Pancreas (tissue), 10 donors: Measurements from ENCODE around the gene GPRC5A. TPM values are rescaled to one million over a fixed set of nuclear protein-coding genes. Genes with fewer than 3 reads are reported as not detected.

ENCODE experiments used
- ATAC-seq, 4 donors: fragments of 200-7000 bp; cut with Tn5 transposase; one replicate each; pipeline versions ENCODE4 v1.8.0 to v1.9.1; 2020; ENCODE audit warnings: mild to moderate bottlenecking in 4 of 4, moderate library complexity in 4 of 4
- DNase-seq, 6 donors: peaks; one replicate each; pipeline ENCODE4 v3.0.0-alpha.2; 2020
- FAIRE-seq: peaks from 2 replicates; lab custom pipeline; 2012; peaks lifted over from hg19 to GRCh38; lab: Jason Lieb, UNC
- H3K27ac ChIP-seq, 4 donors: fragments of 200-600 bp; sonication (generic); 1 replicate in 3 of 4; 2 replicates in 1 of 4; pipeline versions ENCODE4 v1.5.0 to v1.8.0; 2020
- H3K27me3 ChIP-seq, 4 donors: fragments of 200-600 bp; one replicate each; pipeline ENCODE4 v1.8.0; 2021
- H3K36me3 ChIP-seq, 3 donors: fragments of 200-600 bp; sonication (generic) in 1 of 3; one replicate each; pipeline versions ENCODE4 v1.5.0 to v1.8.0; 2020 to 2021
- H3K4me1 ChIP-seq, 3 donors: fragments of 200-600 bp; one replicate each; pipeline ENCODE4 v1.8.0; 2021
- H3K4me3 ChIP-seq, 4 donors: fragments of 200-600 bp; sonication (generic) in 2 of 4; one replicate each; pipeline versions ENCODE4 v1.5.0 to v1.8.0; 2020 to 2021
- H3K9me3 ChIP-seq, 4 donors: fragments of 200-600 bp; one replicate each; pipeline ENCODE4 v1.8.0; 2021
- CTCF ChIP-seq, 4 donors: fragments of 200-600 bp; sonication (generic) in 3 of 4; IDR thresholded peaks; one replicate each; pipeline versions ENCODE4 v1.5.0 to v1.8.0; 2021; ENCODE audit warnings: antibody characterized with exemption in 4 of 4
- WGBS, 2 donors: extraction: QIAGEN DNeasy Blood & Tissue Kit; methylation state at CpG; one replicate each; pipeline ENCODE4 v1.1.7; 2013; 5-methylcytosine and 5-hydroxymethylcytosine counted together
- intact Hi-C, 3 donors: fragments of 100-400 bp; cut with DNase I; formaldehyde crosslinking; loops; one replicate each; pipeline versions ENCODE4 v1.11.1 to v1.14.2; 2022
- polyA plus RNA-seq, 2 donors: library from polyadenylated mRNA; stranded (reverse); fragments of 200-250 nt; gene quantifications; one replicate each; pipeline ENCODE4 v1.2.3, GENCODE V29; 2013
- total RNA-seq, 6 donors: library from RNA; stranded (reverse); fragmentation: NEBNext Ultra II Directional in 4 of 6; extraction: Animal tissue kit (Norgen Biotek cat#: 25700) in 4 of 6; gene quantifications; one replicate each; pipeline versions ENCODE4 v1.2.1 to v1.2.4, GENCODE V29; 2021 to 2023
- donor health status: healthy with polysubstance abuse.
- donor health status: DM: no; HTN: no; CAD: no; lungs with moderate emphysema.
- donor health status: DM: no; HTN: no; CAD: no.
- donor health status: control.
- donor health status: control.
- donor health status: Bipolar disorder and iron deficiency.
- donor health status: DM: yes; HTN: yes; CAD: no.
- donor health status: DM: no; HTN: no; CAD: no.
- donor health status: DM: no; HTN: no; CAD: no.
- donor health status: DM: yes; HTN: yes; CAD: no.

Gene GPRC5A
- total and polyA plus RNA-seq, 8 donors = 0.96 to 11.0 (median 2.5) TPM

- 87 to 95% methylated on average over 4 of the region's 4 CpGs for WGBS, 2 donors
- ATAC-seq (no peak), FAIRE-seq (no peak), DNase-seq (no peak)
- no peak overlapping the region for H3K27ac ChIP-seq
- H3K9me3 ChIP-seq = no peaks in the 10 kb centered on the region
- H3K36me3 ChIP-seq = peaks cover 0 to 5% (median 0%) of the 10 kb centered on the region in 3 donors
- H3K4me1 ChIP-seq = no peaks in the 10 kb centered on the region
- no peak for TF ChIP-seq CTCF (IDR thresholded peaks at IDR 0.05)
- H3K4me3 ChIP-seq = no peak overlapping the region
- intact Hi-C loops = no loop called here
- H3K27me3 ChIP-seq = no peaks in the 10 kb centered on the region
These were observed 72.9 kb downstream of the GPRC5A start for GRCh38 chr12:12964255-12964654.

GRCh38 chr12:12965836-12966235 lies 74.5 kb downstream of the GPRC5A start:
- Histone ChIP-seq H3K36me3 (peaks cover 0 to 12% (median 0%) of the 10 kb centered on the region in 3 donors), H3K9me3 (no peaks in the 10 kb centered on the region), H3K27me3 (no peaks in the 10 kb centered on the region), H3K4me3 (no peak overlapping the region), H3K27ac (no peak overlapping the region), H3K4me1 (no peaks in the 10 kb centered on the region)
- no peak for TF ChIP-seq CTCF (IDR thresholded peaks at IDR 0.05)
- 71 to 81% methylated on average over 4 of the region's 4 CpGs for WGBS, 2 donors
- FAIRE-seq (no peak), DNase-seq (no peak), ATAC-seq (no peak)
- intact Hi-C loops = no loop called here

Other genes starting within 250 kb of the GPRC5A start
- under 1 TPM in 4 of 6 donors, not detected in 2; 0.16 to 0.58 (median 0.26) TPM for gene GPR19, start 195.4 kb upstream of the GPRC5A start, total RNA-seq
- under 1 TPM; 0.27 to 0.82 TPM for gene GPR19, start 195.4 kb upstream of the GPRC5A start, polyA plus RNA-seq
- gene CDKN1B, start 174.2 kb upstream of the GPRC5A start, total RNA-seq = 10 to 100 TPM; 12.8 to 23.7 (median 16.9) TPM
- 10 to 100 TPM; 12.1 to 19.1 TPM for gene CDKN1B, start 174.2 kb upstream of the GPRC5A start, polyA plus RNA-seq
- gene APOLD1, start 105.9 kb upstream of the GPRC5A start, total RNA-seq = 1 to 10 TPM; 1.8 to 4.6 (median 3.0) TPM
- 1 to 10 TPM; 1.6 to 6.4 TPM for gene APOLD1, start 105.9 kb upstream of the GPRC5A start, polyA plus RNA-seq
- gene DDX47, start 78.2 kb upstream of the GPRC5A start, total RNA-seq = 10 to 100 TPM; 21.6 to 29.1 (median 26.2) TPM
- gene DDX47, start 78.2 kb upstream of the GPRC5A start, polyA plus RNA-seq = 10 to 100 TPM; 17.9 to 34.5 TPM
- under 1 TPM in 1 of 6 donors, not detected in 5; 0.24 TPM for gene GPRC5D, start 60.6 kb downstream of the GPRC5A start, total RNA-seq
- gene GPRC5D, start 60.6 kb downstream of the GPRC5A start, polyA plus RNA-seq = under 1 TPM; 0.33 to 0.42 TPM
- gene HEBP1, start 108.7 kb downstream of the GPRC5A start, total RNA-seq = 10 to 100 TPM; 37.4 to 57.6 (median 49.1) TPM
- gene HEBP1, start 108.7 kb downstream of the GPRC5A start, polyA plus RNA-seq = 10 to 100 TPM; 25.8 to 41.6 TPM
- 1 to 10 TPM; 3.5 to 4.6 (median 4.0) TPM for gene FAM234B, start 152.8 kb downstream of the GPRC5A start, total RNA-seq
- 1 to 10 TPM; 1.1 to 2.3 TPM for gene FAM234B, start 152.8 kb downstream of the GPRC5A start, polyA plus RNA-seq
- gene GSG1, start 212.1 kb downstream of the GPRC5A start, total RNA-seq = 1 to 10 TPM in 4 of 6 donors, under 1 TPM in 2; 0.75 to 5.4 (median 1.8) TPM
- 10 to 100 TPM in 1 of 2 donors, 1 to 10 TPM in 1; 3.5 to 11.5 TPM for gene GSG1, start 212.1 kb downstream of the GPRC5A start, polyA plus RNA-seq